Keratinocyte (primary cell): ENCODE measurements around the gene USP17L5.
"Not testable (repeated sequence)": the region's sequence is repeated elsewhere in the genome, so short reads cannot be mapped to it uniquely, and the experiment has no call there.

Experiments
- CTCF ChIP-seq, 3 experiments: IDR thresholded peaks in 1 of 3; conservative IDR thresholded peaks in 1 of 3; optimal IDR thresholded peaks in 1 of 3; 2 replicates in 2 of 3; 3 replicates in 1 of 3; pipeline versions ENCODE3 to v1.5.1; 2011; ENCODE audit warnings: low read length in 3 of 3, mild to moderate bottlenecking in 3 of 3, moderate library complexity in 2 of 3, control low read depth in 1 of 3, inconsistent platforms in 1 of 3; ENCODE audit not compliant: insufficient read depth in 2 of 3; ENCODE audit errors: extremely low read depth in 1 of 3
- EZH2 ChIP-seq: IDR thresholded peaks from one replicate; pipeline ENCODE4 v1.6.1; 2012; ENCODE audit warnings: inconsistent platforms, mild to moderate bottlenecking, low read length, moderate library complexity

- not testable (repeated sequence) for TF ChIP-seq CTCF (optimal IDR thresholded peaks at IDR 0.05 in 1 of 3, IDR thresholded peaks at IDR 0.05 in 1 of 3, conservative IDR thresholded peaks at IDR 0.05 in 1 of 3; ENCODE audit: extremely low read depth in 1 of 3, insufficient read depth in 2 of 3, low read length in 3 of 3); EZH2
Measured at GRCh38 chr4:9350866-9351265, 11.7 kb downstream of the USP17L5 start.
